Ishikawa (cell line): ENCODE results near the gene PHLPP2.

Source experiments
- CEBPB ChIP-seq: IDR thresholded peaks from 2 replicates; pipeline ENCODE4 v1.6.1; 2012
- CREB1 ChIP-seq: IDR thresholded peaks from 2 replicates; pipeline ENCODE4 v1.6.1; 2012; ENCODE audit warnings: low read depth
- EP300 ChIP-seq: IDR thresholded peaks from 2 replicates; pipeline ENCODE4 v1.6.1; 2012; ENCODE audit warnings: borderline replicate concordance
- FOXM1 ChIP-seq: IDR thresholded peaks from 2 replicates; pipeline ENCODE4 v1.6.1; 2012; ENCODE audit warnings: low read depth, borderline replicate concordance
- NFIC ChIP-seq: IDR thresholded peaks from 2 replicates; pipeline ENCODE4 v1.6.1; 2012
- RAD21 ChIP-seq: IDR thresholded peaks from 2 replicates; pipeline ENCODE4 v1.6.1; 2012; ENCODE audit warnings: low read depth
- TAF1 ChIP-seq: IDR thresholded peaks from 2 replicates; pipeline ENCODE4 v1.6.1; 2012; ENCODE audit warnings: low read depth, mild to moderate bottlenecking
- TEAD4 ChIP-seq: IDR thresholded peaks from 2 replicates; pipeline ENCODE4 v1.6.1; 2012
- USF1 ChIP-seq: IDR thresholded peaks from 2 replicates; pipeline ENCODE4 v1.6.1; 2012
- YY1 ChIP-seq: IDR thresholded peaks from 2 replicates; pipeline ENCODE4 v1.6.1; 2012; ENCODE audit warnings: low read depth
- TF ChIP-seq, protein P1 (sequence below): IDR thresholded peaks from 2 replicates; pipeline ENCODE4 v1.6.1; 2012
- TF ChIP-seq, protein P2 (sequence below): IDR thresholded peaks from 2 replicates; pipeline ENCODE4 v1.6.1; 2012; ENCODE audit warnings: low read depth, mild to moderate bottlenecking

DNA sequence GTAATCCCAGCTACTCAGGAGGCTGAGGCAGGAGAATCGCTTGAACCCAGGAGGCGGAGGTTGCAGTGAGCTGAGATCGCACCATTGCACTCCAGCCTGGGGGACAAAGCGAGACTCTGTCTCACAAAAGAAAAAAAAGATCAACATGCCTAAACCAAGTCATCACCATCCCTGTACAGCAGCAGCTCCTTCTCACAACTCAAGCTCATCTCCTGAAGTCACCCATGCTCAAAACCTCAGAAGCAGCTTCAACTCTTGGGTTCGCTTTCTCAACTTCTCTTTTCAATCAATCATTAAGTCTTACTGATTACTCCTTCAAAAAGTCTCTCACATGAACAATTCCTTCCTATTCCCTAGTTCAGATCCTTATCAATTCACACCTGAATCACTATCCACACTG lies 31.3 kb downstream of the PHLPP2 start:
- TF ChIP-seq EP300 (no peak), CEBPB (no peak), TAF1 (no peak), CREB1 (no peak), USF1 (no peak), TEAD4 (no peak), FOXM1 (no peak), YY1 (no peak), NFIC (no peak), RAD21 (no peak)
- TF ChIP-seq, protein P1, sequence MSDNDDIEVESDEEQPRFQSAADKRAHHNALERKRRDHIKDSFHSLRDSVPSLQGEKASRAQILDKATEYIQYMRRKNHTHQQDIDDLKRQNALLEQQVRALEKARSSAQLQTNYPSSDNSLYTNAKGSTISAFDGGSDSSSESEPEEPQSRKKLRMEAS = no peak
- TF ChIP-seq, protein P2, sequence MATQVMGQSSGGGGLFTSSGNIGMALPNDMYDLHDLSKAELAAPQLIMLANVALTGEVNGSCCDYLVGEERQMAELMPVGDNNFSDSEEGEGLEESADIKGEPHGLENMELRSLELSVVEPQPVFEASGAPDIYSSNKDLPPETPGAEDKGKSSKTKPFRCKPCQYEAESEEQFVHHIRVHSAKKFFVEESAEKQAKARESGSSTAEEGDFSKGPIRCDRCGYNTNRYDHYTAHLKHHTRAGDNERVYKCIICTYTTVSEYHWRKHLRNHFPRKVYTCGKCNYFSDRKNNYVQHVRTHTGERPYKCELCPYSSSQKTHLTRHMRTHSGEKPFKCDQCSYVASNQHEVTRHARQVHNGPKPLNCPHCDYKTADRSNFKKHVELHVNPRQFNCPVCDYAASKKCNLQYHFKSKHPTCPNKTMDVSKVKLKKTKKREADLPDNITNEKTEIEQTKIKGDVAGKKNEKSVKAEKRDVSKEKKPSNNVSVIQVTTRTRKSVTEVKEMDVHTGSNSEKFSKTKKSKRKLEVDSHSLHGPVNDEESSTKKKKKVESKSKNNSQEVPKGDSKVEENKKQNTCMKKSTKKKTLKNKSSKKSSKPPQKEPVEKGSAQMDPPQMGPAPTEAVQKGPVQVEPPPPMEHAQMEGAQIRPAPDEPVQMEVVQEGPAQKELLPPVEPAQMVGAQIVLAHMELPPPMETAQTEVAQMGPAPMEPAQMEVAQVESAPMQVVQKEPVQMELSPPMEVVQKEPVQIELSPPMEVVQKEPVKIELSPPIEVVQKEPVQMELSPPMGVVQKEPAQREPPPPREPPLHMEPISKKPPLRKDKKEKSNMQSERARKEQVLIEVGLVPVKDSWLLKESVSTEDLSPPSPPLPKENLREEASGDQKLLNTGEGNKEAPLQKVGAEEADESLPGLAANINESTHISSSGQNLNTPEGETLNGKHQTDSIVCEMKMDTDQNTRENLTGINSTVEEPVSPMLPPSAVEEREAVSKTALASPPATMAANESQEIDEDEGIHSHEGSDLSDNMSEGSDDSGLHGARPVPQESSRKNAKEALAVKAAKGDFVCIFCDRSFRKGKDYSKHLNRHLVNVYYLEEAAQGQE = no peak
